ENCODE results near the gene IL22RA1.

IL22RA1 gene

DNA sequence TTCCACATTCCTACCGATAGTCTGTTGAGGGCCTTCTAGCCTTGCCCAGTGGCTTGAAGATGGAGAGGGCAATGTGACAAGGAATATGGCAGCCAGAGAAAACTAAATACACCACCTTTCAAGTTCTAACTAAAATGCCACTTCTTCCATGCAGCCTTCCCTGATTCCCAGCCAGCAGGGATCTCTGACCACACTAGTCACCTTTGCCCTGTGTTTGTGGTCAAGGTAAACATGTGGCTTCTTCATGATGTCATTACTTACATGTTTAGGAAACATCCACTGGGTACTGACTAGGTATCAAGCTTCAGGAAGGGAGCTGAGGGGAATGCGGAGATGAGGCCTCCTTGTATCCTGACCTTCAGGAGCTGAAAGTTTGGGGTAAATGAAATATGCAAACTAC lies 22.6 kb upstream of the IL22RA1 start:
- no peak for DNase-seq

GRCh38 chr1:24164004-24164403 lies 21.1 kb upstream of the IL22RA1 start:
- DNase-seq, result no peak

GRCh38 chr1:24162201-24162600 lies 19.3 kb upstream of the IL22RA1 start:
- no peak for DNase-seq

DNA sequence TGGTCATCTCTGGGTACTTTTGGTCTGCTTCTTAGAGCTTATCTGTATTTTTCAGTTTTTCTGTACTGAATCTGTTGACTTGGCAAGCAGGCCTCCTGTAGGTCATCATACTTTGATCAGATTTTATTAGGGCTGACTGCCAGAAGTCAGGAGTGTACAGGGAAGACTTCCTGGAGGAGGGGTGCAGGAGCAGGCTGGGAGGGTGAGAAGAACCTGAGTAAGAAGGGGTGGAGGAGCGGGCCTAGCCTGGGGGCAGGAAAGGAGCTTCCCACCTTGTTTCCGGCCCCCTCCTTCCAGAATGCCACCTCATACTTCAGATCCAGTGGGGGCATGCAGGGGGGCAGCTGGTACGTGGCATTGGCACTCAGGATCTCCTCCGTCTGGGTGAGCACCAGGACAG lies 18.3 kb upstream of the IL22RA1 start:
- no peak for DNase-seq

DNA sequence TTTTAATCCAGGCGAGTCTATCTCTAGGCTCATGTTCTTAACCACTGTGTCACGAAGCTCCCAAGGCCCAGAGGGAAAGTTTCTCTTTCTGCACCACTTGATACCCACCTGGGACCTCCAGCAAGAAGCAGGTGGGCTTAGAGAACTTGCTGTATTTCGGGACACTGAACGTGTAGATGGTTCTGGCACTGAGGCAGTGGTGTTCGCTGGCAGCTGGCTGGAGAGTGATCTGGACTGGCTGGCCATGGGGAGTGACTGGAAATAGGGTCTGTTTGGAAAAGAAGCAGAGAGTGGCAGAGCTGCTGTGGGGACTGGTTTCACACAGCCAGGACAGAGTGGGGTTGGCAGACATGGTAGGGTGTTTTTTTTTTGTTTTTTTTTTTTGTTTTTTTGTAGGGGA lies 16.4 kb upstream of the IL22RA1 start:
- DNase-seq, result no peak

DNA sequence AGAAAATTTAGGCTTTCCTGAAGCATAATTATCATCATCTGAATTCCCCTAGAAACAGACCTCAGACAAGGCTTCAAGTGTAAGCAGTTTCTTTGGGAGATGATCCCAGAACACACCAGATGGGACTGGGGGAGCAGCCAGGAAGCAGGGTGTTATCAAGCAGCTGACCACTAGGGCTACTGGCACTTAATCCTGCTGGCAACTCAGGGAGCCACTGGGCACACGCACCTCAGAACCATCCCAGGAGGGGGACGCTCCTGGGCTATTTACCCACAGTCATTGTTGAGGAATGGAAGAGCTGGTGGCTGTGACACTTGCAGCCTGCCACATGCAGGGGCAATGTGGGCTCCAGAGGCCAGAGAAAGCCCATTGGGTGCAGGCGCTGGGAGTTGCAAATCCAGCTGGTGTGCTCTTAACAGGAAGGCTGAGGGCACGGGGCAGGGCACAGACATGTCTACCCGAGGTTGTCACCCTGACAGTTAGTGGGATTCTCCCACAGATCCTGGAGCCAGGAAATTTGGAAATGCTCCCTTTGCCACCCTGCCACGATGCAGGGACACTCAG lies 15.1 kb upstream of the IL22RA1 start:
- peak in 2 of 14 donors; percentile 10 to 97 for DNase-seq

- DNase-seq, result no peak
These were observed 13.8 kb upstream of the IL22RA1 start for GRCh38 chr1:24156542-24157260.

DNA sequence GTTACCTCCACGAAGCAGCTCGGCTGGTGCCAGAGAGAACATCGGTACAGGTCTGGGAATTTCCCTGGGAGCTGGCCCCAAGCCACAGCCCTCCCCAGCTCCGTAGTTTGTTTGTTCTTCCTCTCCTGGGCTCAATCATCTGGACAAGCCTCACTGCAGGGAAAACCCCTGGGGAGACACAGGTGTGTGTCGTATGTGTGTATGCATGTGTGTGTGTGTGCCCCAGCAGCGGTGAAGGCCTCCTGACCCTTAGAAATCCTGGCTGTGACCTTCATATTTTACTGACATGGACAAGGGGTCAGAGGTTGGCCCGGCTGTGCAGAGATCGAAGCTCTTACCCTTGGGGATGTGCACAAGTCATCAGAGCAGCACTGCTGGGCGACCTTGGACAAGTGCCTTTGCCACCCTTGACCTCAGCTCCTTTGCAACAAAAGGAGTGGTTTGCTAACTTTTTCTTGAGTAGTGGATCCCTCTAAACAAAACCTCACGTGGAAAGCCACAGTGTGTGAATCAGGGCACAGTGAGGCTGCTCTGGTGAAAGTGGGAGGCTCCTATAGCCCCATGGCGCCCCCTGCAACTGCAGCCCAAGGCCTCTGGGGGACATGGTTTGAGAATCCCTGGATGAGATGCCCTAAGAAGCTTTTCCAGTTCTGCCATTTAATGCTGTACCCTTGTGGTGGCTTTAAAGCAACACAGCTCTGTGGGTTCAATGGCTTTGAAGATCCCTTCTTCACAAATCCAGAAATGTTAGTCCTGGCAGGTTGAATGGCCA lies 12.3 kb upstream of the IL22RA1 start:
- no peak for DNase-seq

GRCh38 chr1:24154215-24154614 lies 11.3 kb upstream of the IL22RA1 start:
- DNase-seq, result no peak

- no peak for DNase-seq
These were observed 9.9 kb upstream of the IL22RA1 start for GRCh38 chr1:24152631-24153494.

DNA sequence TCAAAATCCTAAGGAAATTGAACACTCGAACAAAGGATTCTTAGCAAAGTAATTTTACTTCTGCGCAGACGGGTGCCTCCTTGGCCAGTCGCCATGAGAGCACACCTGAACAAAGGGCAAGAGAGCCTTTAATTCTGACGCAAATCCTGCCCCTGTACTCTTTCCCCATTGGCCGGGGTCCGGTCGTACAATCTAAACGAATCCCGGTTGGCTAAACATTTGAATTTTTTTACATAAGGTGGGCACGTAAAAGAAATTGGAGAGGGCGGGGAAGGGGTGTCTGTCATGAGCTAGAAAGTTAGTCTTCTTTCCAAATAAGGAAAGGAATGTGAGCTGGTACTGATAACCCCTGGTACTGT lies 8.2 kb upstream of the IL22RA1 start:
- DNase-seq, result no peak

GRCh38 chr1:24150234-24151174 lies 7.6 kb upstream of the IL22RA1 start:
- peak in 12 of 14 donors; percentile 15 to 87 (median 54) for DNase-seq

GRCh38 chr1:24149866-24150233 lies 6.9 kb upstream of the IL22RA1 start:
- DNase-seq, result peak in 1 of 14 donors; percentile 5

DNA sequence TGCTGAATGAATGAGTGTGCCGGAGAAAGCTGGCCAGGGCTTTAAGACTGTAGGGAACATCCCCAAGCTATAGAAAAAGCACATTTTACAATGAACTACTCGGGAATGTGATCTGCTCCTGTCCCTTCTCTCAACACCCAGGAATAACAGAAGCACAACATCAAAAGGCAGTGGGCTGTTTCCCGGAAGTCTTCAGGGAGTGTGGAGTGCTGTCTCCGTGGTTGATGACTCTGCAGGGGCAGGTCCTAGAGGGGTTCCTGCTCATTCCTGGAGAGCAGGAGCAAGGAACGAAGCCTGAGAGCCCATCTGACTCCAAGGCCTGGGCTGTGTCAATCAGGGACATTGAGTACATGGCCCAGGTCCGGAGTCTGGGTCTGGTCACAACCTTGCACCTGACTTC lies 4.9 kb upstream of the IL22RA1 start:
- no peak for DNase-seq

GRCh38 chr1:24147194-24147593 lies 4.3 kb upstream of the IL22RA1 start:
- no peak for DNase-seq

- no peak for DNase-seq
These were observed 1.5 kb downstream of the IL22RA1 start for GRCh38 chr1:24141311-24141997.

DNA sequence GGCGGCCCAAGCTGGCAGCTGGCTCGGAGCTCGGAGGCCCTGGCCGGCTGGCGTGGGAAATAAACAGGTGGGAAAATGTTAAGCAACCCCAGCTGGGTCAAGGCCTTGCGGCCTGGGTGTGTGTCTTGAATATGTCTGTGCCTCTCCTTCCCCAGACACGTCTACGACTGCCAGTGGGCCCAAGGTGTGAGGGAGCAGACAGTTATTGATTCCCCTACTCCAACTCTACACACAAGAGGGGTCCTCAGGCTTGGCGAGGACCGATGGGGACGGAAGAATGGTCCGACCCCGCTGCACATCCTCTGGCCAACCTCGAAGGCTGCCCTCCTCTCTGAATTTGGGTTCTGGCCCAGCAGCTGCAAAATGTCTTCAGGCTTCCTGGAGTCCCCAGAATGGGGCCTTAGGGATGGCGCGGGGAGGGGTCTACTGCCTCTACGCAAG lies 2.2 kb downstream of the IL22RA1 start:
- DNase-seq, result no peak

DNA sequence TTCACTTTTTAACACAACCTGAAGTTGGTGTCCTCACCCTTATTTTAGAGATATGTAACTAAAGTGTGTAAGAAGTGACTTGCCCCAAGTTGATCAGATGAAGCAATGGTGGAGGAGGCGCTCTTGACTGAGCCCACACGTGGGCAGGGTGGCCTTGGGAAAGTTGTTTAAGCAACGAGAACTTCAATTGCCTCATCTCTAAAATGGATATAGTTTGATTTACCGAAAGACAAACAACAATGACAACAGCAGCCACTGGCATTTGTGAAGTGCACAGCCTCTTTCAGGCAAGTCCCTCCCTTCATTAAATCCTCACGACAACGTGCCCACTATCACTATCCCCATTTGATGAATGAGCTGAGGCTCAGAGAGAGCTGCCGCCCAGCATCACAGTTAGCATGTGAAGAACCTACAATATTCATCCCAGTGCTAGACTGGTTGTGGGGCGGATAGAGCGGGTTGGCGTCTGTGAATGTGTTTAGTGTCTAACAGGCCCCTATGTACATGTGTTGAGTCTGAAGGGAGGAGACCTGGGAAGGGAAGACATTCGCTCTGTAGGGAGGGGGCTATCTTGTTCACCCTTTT lies 3.0 kb downstream of the IL22RA1 start:
- no peak for DNase-seq

DNA sequence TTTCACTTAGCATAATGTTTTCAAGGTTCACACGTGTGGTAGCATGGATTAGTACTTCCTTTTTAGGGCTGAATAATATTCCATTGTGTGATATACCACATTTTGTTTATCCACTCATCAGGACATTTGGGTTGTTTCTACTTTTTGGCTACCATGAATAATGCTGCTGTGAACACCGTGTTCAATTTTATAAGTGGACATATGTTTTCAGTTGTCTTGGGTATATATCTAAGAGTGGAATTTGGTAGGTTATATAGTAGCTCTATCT lies 3.8 kb downstream of the IL22RA1 start:
- DNase-seq, result no peak

DNA sequence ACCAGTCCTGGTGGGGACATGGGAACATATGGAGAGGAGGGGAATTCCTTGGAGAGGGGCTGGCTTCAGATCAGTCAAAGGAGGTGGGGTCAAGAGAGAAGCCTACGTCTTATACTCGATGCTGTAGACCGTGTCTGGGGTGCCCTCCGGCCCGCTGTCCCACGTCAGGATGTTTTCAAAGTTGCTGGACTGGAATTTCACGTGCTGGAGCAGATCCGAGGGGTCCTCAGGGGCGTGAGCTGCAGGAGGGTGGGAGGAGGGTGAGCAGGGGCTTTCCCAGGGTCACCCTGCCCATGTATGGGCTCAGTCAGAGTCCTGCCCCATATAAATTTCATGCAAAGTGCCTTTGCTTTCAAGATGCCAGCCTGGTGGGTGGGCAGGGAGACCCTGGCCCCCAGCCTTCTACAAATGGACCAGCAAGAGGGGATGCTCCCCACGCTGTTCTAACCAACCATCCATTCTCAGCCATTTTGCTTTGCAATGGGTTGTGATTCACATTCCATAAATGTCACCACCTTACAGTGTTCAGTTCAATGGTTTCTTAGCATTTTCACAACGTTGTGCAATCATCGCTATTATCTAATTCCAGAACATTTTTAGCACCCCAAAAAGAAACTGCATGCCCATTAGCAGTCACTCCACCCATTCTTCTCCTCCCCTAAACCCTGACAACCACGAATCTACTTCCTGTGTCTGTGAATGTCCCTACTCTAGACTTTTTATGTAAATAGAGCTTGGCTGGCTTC lies 4.3 kb downstream of the IL22RA1 start:
- DNase-seq, result no peak
